GM20431 (cell line): Measurements from ENCODE around the gene AGAP3.

Experiments
- in situ Hi-C: fragments of 300-500 bp; cut with MseI, MboI; formaldehyde crosslinking; loops from one replicate; pipeline ENCODE4 v1.15.0; 2020; ENCODE audit warnings: low sequenced_read_pairs; ENCODE audit not compliant: unreplicated experiment

The AGAP3 gene

GRCh38 chr7:151133266-151133985 lies 47.2 kb downstream of the AGAP3 start:
- in situ Hi-C loops, result no loop called here

- in situ Hi-C loops, result no loop called here
Observed at GRCh38 chr7:151133986-151134742, 47.9 kb downstream of the AGAP3 start.

GRCh38 chr7:151134743-151135524 lies 48.7 kb downstream of the AGAP3 start:
- in situ Hi-C loops, result no loop called here

DNA sequence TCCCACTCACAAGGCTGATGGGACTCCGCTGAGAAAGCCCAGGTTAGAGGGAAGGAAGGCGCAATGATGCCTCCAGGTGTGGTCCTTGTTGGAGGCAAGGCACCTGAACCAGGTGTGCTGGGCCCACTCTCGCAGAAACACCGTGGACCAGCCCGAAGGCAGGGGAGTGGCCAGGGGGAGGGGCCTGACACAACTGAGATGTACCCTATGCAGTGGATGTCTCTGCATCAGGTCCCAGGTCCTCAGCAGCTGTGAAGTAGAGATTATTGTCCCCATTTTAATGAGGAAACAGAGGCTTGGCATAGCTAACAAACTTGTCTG lies 49.2 kb downstream of the AGAP3 start:
- in situ Hi-C loops, result no loop called here

DNA sequence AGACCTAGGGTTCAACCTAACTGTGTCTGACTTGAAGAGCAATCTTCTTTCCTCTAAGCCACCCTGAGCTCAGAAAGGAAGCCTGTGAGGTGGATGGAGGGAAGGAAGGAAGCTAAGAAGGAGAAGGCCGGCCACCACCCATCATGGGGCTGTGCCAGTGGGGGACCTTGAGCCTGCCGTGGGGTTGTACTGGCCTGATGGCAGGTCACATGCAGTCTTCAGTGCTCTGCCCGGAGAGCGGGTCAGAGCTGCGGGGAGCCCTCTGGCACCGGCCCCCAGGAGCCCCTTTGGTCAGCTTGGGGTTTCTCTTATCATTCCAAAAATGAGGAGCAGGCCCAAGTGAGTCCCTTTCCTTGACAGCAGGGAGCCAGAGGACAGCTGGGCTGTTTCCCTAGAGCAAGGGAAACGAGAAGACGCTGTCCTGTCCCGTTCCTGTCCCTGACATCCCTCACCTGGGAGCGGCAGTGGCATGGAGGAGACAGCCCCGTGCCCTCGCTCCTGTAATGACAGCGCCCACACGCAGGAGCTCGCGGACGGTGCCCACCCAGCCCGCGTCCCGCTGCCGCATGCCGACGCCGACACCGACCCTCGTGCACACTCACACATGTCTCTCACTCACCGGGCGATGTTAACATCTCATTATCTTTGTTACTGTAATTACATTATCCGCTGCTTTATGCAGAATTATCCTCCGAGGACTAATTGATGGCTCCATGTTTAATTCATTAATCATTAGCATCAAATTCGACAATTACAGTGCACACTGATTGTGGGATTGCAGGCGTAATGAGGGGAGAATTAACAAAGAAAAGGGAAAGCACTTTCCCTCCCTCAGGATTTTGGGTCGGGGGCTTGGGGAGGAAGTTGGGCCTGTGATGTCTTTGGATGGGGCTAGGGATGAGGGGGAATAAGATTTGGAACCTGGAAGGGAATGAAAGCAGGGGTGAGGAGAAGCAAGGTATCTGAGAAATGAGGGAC lies 49.9 kb downstream of the AGAP3 start:
- in situ Hi-C loops, result no loop called here

GRCh38 chr7:151137076-151137675 lies 50.9 kb downstream of the AGAP3 start:
- in situ Hi-C loops, result no loop called here

DNA sequence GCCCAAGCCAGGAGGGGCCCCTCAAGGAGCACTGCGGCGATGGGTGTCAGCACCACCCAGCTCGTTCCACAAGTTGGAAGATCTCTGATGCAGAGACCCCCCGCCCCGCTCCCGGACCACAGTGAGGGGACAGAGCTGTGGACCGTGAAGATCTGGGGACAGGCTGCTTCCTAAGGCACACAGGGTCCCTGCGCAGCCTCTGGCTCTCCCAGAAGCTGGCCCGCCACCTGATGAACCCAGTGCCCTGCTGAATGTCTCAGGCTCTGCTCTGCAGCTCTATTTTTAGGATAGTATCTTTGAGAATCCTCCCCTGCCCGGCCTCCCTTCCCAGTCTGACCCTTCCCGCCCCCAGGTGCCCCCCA lies 51.5 kb downstream of the AGAP3 start:
- in situ Hi-C loops, result no loop called here

GRCh38 chr7:151138153-151138851 lies 52.0 kb downstream of the AGAP3 start:
- in situ Hi-C loops, result no loop called here

GRCh38 chr7:151139071-151139790 lies 53.0 kb downstream of the AGAP3 start:
- in situ Hi-C loops, result no loop called here

- in situ Hi-C loops, result no loop called here
Observed at GRCh38 chr7:151139791-151140190, 53.5 kb downstream of the AGAP3 start.

DNA sequence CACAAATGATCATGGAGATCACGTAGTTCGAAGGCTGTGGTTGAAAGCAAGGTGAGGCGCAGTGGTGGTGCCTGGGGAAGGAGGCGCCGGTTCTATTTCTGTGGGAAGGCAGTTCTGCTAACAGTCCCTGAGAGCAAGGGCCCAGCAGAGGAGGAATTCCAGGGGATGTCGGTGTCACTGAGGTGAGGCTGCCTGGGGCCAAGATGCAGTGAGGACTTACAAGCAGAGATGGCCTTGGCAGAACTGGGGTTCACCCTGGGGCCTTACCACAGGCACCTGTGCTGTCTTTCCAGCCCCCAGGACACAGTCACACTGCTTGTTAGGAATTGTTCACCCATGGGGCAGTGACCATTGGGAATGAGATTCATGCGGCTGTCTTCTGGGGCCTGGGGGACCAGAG lies 54.6 kb downstream of the AGAP3 start:
- in situ Hi-C loops, result no loop called here

DNA sequence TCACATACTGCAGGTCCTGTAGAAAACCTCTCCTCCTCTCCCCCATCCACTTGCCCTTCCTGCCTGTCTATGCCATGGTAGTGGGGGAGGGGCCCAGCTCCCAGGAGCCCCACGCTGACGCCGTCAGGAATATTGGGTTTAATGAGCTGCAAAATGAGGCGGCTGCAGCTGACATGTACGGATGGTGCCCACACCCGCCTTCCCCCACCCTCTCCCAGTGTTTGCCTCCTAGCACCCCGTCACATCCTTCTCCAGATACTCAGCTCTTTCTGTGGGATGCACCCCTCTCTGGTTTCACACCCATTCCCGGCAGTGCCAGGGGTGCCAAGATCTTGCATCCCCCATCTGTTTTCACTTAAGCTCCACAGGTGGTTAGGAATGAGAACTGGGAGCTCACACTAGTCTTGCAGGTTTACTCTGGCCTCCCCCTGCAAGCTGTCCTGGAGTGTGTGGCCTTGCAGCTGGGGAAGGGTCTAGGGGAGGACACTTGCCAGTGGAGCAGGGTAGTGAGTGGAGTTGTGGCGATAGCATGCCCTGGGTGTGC lies 55.1 kb downstream of the AGAP3 start:
- in situ Hi-C loops, result no loop called here

DNA sequence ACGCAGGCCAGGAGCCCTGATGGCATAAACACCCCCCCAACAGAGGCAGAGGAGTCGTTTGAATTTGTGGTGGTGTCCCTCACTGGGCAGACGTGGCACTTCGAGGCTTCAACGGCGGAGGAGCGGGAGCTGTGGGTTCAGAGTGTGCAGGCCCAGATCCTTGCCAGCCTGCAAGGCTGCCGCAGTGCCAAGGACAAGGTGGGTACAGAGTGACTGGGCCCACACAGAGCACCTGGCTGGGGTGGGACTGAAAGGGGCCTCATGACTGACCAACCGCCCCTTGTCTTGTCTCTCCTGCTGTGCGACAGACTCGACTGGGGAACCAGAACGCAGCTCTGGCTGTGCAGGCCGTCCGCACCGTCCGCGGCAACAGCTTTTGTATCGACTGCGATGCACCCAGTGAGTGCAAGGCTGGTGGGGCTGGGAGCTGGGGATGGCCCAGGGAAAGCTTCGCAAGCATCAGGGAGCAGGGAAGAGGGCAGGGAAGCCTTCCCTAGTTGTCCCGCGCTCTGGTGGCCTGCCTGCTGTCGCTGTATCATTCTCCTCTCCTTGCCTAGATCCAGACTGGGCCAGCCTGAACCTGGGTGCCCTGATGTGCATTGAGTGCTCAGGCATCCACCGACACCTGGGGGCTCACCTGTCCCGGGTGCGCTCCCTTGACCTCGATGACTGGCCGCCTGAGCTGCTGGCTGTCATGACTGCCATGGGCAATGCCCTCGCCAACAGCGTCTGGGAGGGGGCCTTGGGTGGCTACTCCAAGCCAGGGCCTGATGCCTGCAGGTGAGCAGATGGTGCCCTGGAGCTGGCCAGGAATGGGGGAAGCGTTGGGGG lies 55.8 kb downstream of the AGAP3 start:
- in situ Hi-C loops, result no loop called here

DNA sequence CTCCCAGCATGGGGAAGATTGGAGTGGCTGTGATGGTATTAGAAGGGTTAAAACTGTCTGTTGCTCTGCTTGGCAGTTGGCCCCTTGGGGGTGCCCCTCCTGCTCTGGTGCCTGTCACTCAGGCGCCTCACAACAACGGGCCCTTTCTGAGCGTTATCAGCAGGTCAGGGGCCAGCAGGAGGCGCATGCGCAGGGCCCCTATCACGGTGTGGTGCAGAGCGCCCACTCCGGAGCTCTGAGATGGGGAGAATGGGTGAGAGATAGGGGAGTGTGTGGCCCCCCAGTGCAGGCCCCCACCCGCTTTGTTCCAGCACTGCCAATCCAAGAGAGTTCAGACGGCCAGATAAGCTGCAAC lies 56.4 kb downstream of the AGAP3 start:
- in situ Hi-C loops, result no loop called here

DNA sequence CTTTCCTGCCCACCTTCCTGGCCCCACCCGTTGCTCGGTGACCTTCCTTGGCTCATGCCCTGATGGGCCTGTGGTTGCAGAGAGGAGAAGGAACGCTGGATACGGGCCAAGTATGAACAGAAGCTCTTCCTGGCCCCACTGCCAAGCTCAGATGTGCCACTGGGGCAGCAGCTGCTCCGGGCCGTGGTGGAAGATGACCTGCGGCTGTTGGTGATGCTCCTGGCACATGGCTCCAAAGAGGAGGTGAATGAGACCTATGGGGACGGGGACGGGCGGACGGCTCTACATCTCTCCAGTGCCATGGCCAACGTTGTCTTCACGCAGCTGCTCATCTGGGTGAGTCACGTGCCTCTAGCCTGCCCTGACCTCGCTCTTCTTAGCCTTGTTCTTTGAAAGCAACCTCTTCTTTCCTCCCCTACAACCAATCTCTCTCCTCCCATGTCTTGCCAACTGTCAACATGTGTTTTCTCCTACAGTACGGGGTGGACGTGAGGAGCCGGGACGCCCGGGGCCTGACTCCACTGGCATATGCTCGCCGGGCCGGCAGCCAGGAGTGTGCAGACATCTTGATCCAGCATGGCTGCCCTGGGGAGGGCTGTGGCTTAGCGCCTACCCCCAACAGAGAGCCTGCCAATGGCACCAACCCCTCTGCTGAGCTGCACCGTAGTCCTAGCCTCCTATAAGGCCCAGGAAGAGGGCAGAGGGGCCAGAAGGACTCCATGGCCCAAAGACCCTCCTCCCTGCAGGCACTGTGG lies 57.2 kb downstream of the AGAP3 start:
- in situ Hi-C loops, result no loop called here

- in situ Hi-C loops, result no loop called here
Observed at GRCh38 chr7:151144387-151144786, 58.1 kb downstream of the AGAP3 start.

GRCh38 chr7:151146761-151147160 lies 60.5 kb downstream of the AGAP3 start:
- in situ Hi-C loops, result no loop called here
